WTC11 (cell line): ENCODE data around the gene CGNL1.

Experiments
- CBFB ChIP-seq: sonication (generic); formaldehyde crosslinking; IDR thresholded peaks from 2 replicates; pipeline ENCODE4 v1.8.1; 2022; ENCODE audit warnings: mild to moderate bottlenecking, low read depth, missing genetic modification reagents
- FOXJ3 ChIP-seq: sonication (generic); formaldehyde crosslinking; IDR thresholded peaks from 2 replicates; pipeline ENCODE4 v1.9.0; 2021; ENCODE audit warnings: missing genetic modification reagents, mild to moderate bottlenecking, borderline replicate concordance
- GTF2I ChIP-seq: fragments of 250-450 bp; sonication (Bioruptor Pico); conservative IDR thresholded peaks from 2 replicates; pipeline ENCODE4 v1.4.0; 2021; ENCODE audit warnings: mild to moderate bottlenecking
- SMAD3 ChIP-seq: sonication (generic); formaldehyde crosslinking; IDR thresholded peaks from 2 replicates; pipeline ENCODE4 v1.8.0; 2022; ENCODE audit warnings: missing genetic modification reagents, mild to moderate bottlenecking, borderline replicate concordance
- TEAD4 ChIP-seq: sonication (generic); formaldehyde crosslinking; IDR thresholded peaks from 2 replicates; pipeline ENCODE4 v1.8.0; 2022; ENCODE audit warnings: mild to moderate bottlenecking, missing genetic modification reagents
- TF ChIP-seq, protein P1 (sequence below): fragments of 200-600 bp; IDR thresholded peaks from 2 replicates; pipeline ENCODE4 v1.8.0; 2022; ENCODE audit warnings: antibody characterized with exemption
- TF ChIP-seq, protein P2 (sequence below): sonication (generic); formaldehyde crosslinking; IDR thresholded peaks from 2 replicates; pipeline ENCODE4 v1.8.0; 2022; ENCODE audit warnings: mild to moderate bottlenecking, missing genetic modification reagents
- TF ChIP-seq, protein P3 (sequence below): sonication (generic); formaldehyde crosslinking; IDR thresholded peaks from 2 replicates; pipeline ENCODE4 v1.8.1; 2023; ENCODE audit warnings: mild to moderate bottlenecking, missing genetic modification reagents

DNA sequence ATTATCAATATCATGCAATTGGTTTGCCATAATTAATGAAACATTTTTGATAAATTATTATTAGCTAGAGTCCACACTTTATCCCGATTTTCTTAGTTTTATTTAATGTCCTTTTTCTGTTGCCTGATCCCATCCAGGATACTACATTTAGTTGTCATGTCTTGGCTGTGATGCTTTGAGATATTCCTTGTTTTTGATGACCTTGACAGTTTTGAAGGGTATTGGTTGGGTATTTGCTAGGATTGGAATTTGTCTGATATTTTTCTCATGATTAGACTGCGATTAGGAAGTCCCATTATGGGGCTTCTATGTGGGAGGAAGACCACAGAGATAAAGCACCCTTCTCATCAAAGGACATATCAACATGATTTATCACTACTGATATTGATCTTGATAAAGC is 43.0 kb downstream of the CGNL1 start:
- TF ChIP-seq, protein P1, sequence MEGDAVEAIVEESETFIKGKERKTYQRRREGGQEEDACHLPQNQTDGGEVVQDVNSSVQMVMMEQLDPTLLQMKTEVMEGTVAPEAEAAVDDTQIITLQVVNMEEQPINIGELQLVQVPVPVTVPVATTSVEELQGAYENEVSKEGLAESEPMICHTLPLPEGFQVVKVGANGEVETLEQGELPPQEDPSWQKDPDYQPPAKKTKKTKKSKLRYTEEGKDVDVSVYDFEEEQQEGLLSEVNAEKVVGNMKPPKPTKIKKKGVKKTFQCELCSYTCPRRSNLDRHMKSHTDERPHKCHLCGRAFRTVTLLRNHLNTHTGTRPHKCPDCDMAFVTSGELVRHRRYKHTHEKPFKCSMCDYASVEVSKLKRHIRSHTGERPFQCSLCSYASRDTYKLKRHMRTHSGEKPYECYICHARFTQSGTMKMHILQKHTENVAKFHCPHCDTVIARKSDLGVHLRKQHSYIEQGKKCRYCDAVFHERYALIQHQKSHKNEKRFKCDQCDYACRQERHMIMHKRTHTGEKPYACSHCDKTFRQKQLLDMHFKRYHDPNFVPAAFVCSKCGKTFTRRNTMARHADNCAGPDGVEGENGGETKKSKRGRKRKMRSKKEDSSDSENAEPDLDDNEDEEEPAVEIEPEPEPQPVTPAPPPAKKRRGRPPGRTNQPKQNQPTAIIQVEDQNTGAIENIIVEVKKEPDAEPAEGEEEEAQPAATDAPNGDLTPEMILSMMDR = no peak
- TF ChIP-seq, protein P2, sequence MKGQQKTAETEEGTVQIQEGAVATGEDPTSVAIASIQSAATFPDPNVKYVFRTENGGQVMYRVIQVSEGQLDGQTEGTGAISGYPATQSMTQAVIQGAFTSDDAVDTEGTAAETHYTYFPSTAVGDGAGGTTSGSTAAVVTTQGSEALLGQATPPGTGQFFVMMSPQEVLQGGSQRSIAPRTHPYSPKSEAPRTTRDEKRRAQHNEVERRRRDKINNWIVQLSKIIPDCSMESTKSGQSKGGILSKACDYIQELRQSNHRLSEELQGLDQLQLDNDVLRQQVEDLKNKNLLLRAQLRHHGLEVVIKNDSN (CRISPR knock-in tag) = no peak
- TF ChIP-seq TEAD4 (CRISPR knock-in tag) = no peak
- TF ChIP-seq, protein P3, sequence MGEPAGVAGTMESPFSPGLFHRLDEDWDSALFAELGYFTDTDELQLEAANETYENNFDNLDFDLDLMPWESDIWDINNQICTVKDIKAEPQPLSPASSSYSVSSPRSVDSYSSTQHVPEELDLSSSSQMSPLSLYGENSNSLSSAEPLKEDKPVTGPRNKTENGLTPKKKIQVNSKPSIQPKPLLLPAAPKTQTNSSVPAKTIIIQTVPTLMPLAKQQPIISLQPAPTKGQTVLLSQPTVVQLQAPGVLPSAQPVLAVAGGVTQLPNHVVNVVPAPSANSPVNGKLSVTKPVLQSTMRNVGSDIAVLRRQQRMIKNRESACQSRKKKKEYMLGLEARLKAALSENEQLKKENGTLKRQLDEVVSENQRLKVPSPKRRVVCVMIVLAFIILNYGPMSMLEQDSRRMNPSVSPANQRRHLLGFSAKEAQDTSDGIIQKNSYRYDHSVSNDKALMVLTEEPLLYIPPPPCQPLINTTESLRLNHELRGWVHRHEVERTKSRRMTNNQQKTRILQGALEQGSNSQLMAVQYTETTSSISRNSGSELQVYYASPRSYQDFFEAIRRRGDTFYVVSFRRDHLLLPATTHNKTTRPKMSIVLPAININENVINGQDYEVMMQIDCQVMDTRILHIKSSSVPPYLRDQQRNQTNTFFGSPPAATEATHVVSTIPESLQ (CRISPR knock-in tag) = no peak
- no peak for TF ChIP-seq FOXJ3 (CRISPR knock-in tag)
- TF ChIP-seq GTF2I (CRISPR knock-in tag) = no peak
- no peak for TF ChIP-seq CBFB (CRISPR knock-in tag)
- TF ChIP-seq SMAD3 (CRISPR knock-in tag) = no peak
